OCI-LY3 (cell line): Measurements from ENCODE around the gene MXRA8.
A peak's percentile ranks its signal among the peaks of the same experiment; 100 is the strongest.

Source experiments
- H2AFZ ChIP-seq: fragments of 200-600, 300-600 bp; shearing (Covaris generic); 2 replicates; pipeline ENCODE4 v1.6.0; 2014; ENCODE audit warnings: antibody characterized with exemption, low read depth, low read length
- H3K27ac ChIP-seq: fragments of 200-600, 300-600 bp; sonication (generic); 2 replicates; pipeline ENCODE4 v1.5.1; 2014; ENCODE audit warnings: mild to moderate bottlenecking, low read length, moderate library complexity, mixed read lengths
- H3K27me3 ChIP-seq: fragments of 200-600, 300-600 bp; sonication (generic); 2 replicates; pipeline ENCODE4 v1.6.1; 2014; ENCODE audit warnings: low read depth, low read length, mixed read lengths
- H3K36me3 ChIP-seq: fragments of 200-600, 300-600 bp; sonication (generic); replicated peaks from 2 replicates; pipeline ENCODE3; 2014; ENCODE audit warnings: low read depth, low read length, mixed read lengths
- H3K4me1 ChIP-seq: fragments of 300-600, 200-600 bp; sonication (generic); 2 replicates; pipeline ENCODE4 v1.6.1; 2014; ENCODE audit warnings: low read length, mixed read lengths
- H3K4me2 ChIP-seq: fragments of 200-600, 300-600 bp; sonication (generic); 2 replicates; pipeline ENCODE4 v1.6.1; 2014; ENCODE audit warnings: low read length, mixed read lengths
- H3K4me3 ChIP-seq: fragments of 300-600, 200-600 bp; sonication (generic); 2 replicates; pipeline ENCODE4 v1.5.1; 2014; ENCODE audit warnings: antibody characterized with exemption, mild to moderate bottlenecking, low read length, moderate library complexity
- H3K79me2 ChIP-seq: fragments of 300-600, 200-600 bp; shearing (Covaris generic); 2 replicates; pipeline ENCODE4 v1.6.1; 2014; ENCODE audit warnings: mild to moderate bottlenecking, low read length, mixed read lengths
- H3K9ac ChIP-seq: fragments of 300-600, 200-600 bp; shearing (Covaris generic); 2 replicates; pipeline ENCODE4 v1.6.0; 2014; ENCODE audit warnings: mild to moderate bottlenecking, low read length, moderate library complexity
- H3K9me3 ChIP-seq: fragments of 200-600, 300-600 bp; shearing (Covaris generic); 2 replicates; pipeline ENCODE4 v1.6.1; 2014; ENCODE audit warnings: low read length, mixed read lengths; ENCODE audit not compliant: insufficient read depth
- H4K20me1 ChIP-seq: fragments of 200-600, 300-600 bp; sonication (generic); 2 replicates; pipeline ENCODE4 v1.6.1; 2016; ENCODE audit warnings: low read length, mixed read lengths; ENCODE audit not compliant: insufficient read depth
- CTCF ChIP-seq: fragments of 200-600, 300-600 bp; sonication (generic); IDR thresholded peaks from 2 replicates; pipeline ENCODE4 v1.5.1; 2014; ENCODE audit warnings: antibody characterized with exemption, low read length, low read depth
- EZH2phosphoT487 ChIP-seq: fragments of 200-600 bp; shearing (Covaris generic); IDR thresholded peaks from 2 replicates; pipeline ENCODE4 v1.6.1; 2018; ENCODE audit warnings: antibody characterized with exemption, mixed run types, low read depth

MXRA8 gene, protein sequence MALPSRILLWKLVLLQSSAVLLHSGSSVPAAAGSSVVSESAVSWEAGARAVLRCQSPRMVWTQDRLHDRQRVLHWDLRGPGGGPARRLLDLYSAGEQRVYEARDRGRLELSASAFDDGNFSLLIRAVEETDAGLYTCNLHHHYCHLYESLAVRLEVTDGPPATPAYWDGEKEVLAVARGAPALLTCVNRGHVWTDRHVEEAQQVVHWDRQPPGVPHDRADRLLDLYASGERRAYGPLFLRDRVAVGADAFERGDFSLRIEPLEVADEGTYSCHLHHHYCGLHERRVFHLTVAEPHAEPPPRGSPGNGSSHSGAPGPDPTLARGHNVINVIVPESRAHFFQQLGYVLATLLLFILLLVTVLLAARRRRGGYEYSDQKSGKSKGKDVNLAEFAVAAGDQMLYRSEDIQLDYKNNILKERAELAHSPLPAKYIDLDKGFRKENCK

GRCh38 chr1:1358433-1359271 lies at the start of gene MXRA8:
MXRA8 (minus strand) TSS chr1:1358555; CDS start chr1:1358504, 51 bp downstream.
- Histone ChIP-seq H3K9me3 (no peaks in the 10 kb centered on the region), H3K27me3 (peaks cover 17% of the 10 kb centered on the region), H2AFZ (no peak within 1 kb of the TSS), H3K4me1 (peaks cover 20% of the 10 kb centered on the region; the same call in 1 of the 2 replicates), H3K27ac (no peak within 1 kb of the TSS), H4K20me1 (no peaks in the 10 kb centered on the region), H3K4me2 (peak within 1 kb of the TSS; percentile 28), H3K4me3 (peak within 1 kb of the TSS; percentile 34; the same call in 1 of the 2 replicates), H3K79me2 (no peaks in the 10 kb centered on the region), H3K9ac (no peak within 1 kb of the TSS), H3K36me3 (no peaks in the 10 kb centered on the region)
- no peak for TF ChIP-seq EZH2phosphoT487
- no peak for TF ChIP-seq CTCF

GRCh38 chr1:1407636-1408318 lies 49.4 kb upstream of the MXRA8 start:
- H3K9ac ChIP-seq: peak overlapping the region; percentile 85
- H4K20me1 ChIP-seq: no peaks in the 10 kb centered on the region
- H3K4me1 ChIP-seq: peaks cover 16% of the 10 kb centered on the region
- H3K27ac ChIP-seq: peak overlapping the region; percentile 71
- H3K27me3 ChIP-seq: no peaks in the 10 kb centered on the region
- H3K4me3 ChIP-seq: peak overlapping the region; percentile 82
- H3K4me2 ChIP-seq: peak overlapping the region; percentile 66
- no peak for TF ChIP-seq CTCF
- TF ChIP-seq EZH2phosphoT487: no peak
- peaks cover 59% of the 10 kb centered on the region for H3K79me2 ChIP-seq
- H3K36me3 ChIP-seq: peaks cover 37% of the 10 kb centered on the region
- no peak overlapping the region for H2AFZ ChIP-seq
- H3K9me3 ChIP-seq: no peaks in the 10 kb centered on the region

GRCh38 chr1:1406821-1407635 lies 48.7 kb upstream of the MXRA8 start, which contains the start of gene MRPL20:
MRPL20 (minus strand) TSS chr1:1407293; CDS start chr1:1407217, 76 bp downstream.
- Histone ChIP-seq H3K9me3 (no peaks in the 10 kb centered on the region), H3K4me3 (peak within 1 kb of the TSS; percentile 82), H3K36me3 (peaks cover 40% of the 10 kb centered on the region), H3K79me2 (peaks cover 65% of the 10 kb centered on the region), H2AFZ (no peak within 1 kb of the TSS), H3K27ac (peak within 1 kb of the TSS; percentile 71), H3K4me2 (peak within 1 kb of the TSS; percentile 90), H4K20me1 (no peaks in the 10 kb centered on the region), H3K27me3 (no peaks in the 10 kb centered on the region), H3K4me1 (peaks cover 16% of the 10 kb centered on the region), H3K9ac (peak within 1 kb of the TSS; percentile 85)
- TF ChIP-seq CTCF (no peak), EZH2phosphoT487 (no peak)
